ENCODE measurements around the gene SHROOM3. TPM values are rescaled to one million over a fixed set of nuclear protein-coding genes. Genes with fewer than 3 reads are reported as not detected.

SHROOM3 gene
- total RNA-seq, 4 donors from 2014 or later: 44.4 to 101 (median 88.5) TPM

GRCh38 chr4:76663824-76664223 lies 228.8 kb downstream of the SHROOM3 start:
- H3K4me3 ChIP-seq: no peak overlapping the region
- no peak for TF ChIP-seq CTCF (IDR thresholded peaks at IDR 0.05)
- TF ChIP-seq POLR2A (IDR thresholded peaks at IDR 0.05; ENCODE audit: low read depth): no peak
- TF ChIP-seq POLR2AphosphoS5 (IDR thresholded peaks at IDR 0.05): no peak
- TF ChIP-seq EP300 (IDR thresholded peaks at IDR 0.05): no peak
- H3K36me3 ChIP-seq: no peaks in the 10 kb centered on the region
- H3K27ac ChIP-seq (replicated peaks in 1 of 4): no peak overlapping the region
- intact Hi-C loops (cut with DNase I): no loop called here
- H3K9me3 ChIP-seq: no peaks in the 10 kb centered on the region
- WGBS: 100% methylated on average over 1 of the region's 1 CpG
- peaks cover 0 to 2% (median 0%) of the 10 kb centered on the region in 4 donors for H3K4me1 ChIP-seq
- H3K27me3 ChIP-seq: no peaks in the 10 kb centered on the region
- no peak for DNase-seq (ENCODE audit: extremely low spot score)

DNA sequence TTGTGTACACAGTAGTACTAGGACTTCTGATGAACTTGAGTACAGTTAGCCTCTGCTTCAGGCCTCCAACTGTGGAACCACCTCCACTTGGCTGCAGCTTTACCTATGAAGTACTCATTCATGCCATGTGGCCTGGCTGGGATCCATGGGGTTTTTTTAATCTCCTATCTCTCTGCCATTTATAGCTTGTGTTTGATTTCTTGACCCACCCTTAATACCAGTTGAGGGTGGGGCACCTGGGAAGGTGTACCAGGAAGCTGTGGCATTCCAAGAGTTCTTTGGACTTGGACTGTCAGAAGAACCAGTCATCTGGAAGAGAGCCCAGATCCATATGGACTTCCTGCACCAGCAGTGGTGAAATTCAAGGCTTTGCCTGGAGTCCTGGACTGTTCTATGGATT lies 230.1 kb downstream of the SHROOM3 start:
- Histone ChIP-seq H3K27ac (replicated peaks in 1 of 4) (no peak overlapping the region), H3K4me3 (no peak overlapping the region), H3K9me3 (no peaks in the 10 kb centered on the region), H3K4me1 (peaks cover 0 to 2% (median 0%) of the 10 kb centered on the region in 4 donors), H3K36me3 (no peaks in the 10 kb centered on the region), H3K27me3 (no peaks in the 10 kb centered on the region)
- TF ChIP-seq POLR2A (IDR thresholded peaks at IDR 0.05; ENCODE audit: low read depth): no peak
- no peak for TF ChIP-seq EP300 (IDR thresholded peaks at IDR 0.05)
- TF ChIP-seq POLR2AphosphoS5 (IDR thresholded peaks at IDR 0.05): no peak
- no peak for TF ChIP-seq CTCF (IDR thresholded peaks at IDR 0.05)
- intact Hi-C loops (cut with DNase I): no loop called here
- no peak for DNase-seq (ENCODE audit: extremely low spot score)

DNA sequence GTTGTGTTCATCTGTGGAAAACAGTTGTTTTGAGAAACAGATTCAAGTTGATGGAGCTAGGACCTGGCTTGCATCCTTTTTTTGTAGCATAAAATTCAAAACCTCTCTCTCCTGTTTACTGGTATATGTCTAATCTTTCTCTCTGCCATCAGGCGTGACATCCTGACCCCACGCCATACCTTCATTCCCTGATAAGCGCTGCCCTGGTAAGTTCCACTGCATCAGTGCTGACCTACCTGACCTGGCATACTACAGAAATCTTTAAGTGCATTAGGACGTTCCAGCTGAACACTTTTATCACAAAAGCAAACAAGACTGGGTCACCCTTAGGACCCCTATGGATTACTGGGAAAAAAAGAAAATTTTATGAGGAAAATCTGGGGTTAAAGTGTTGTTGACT lies 230.7 kb downstream of the SHROOM3 start:
- Histone ChIP-seq H3K4me1 (peaks cover 0 to 2% (median 0%) of the 10 kb centered on the region in 4 donors), H3K27ac (replicated peaks in 1 of 4) (no peak overlapping the region), H3K36me3 (no peaks in the 10 kb centered on the region), H3K4me3 (no peak overlapping the region), H3K9me3 (no peaks in the 10 kb centered on the region), H3K27me3 (no peaks in the 10 kb centered on the region)
- 91% methylated on average over 4 of the region's 4 CpGs for WGBS
- intact Hi-C loops (cut with DNase I): no loop called here
- TF ChIP-seq POLR2A (IDR thresholded peaks at IDR 0.05; ENCODE audit: low read depth) (no peak), POLR2AphosphoS5 (IDR thresholded peaks at IDR 0.05) (no peak), CTCF (IDR thresholded peaks at IDR 0.05) (no peak), EP300 (IDR thresholded peaks at IDR 0.05) (no peak)
- no peak for DNase-seq (ENCODE audit: extremely low spot score)

GRCh38 chr4:76666944-76667532 lies 232.0 kb downstream of the SHROOM3 start:
- no peak for DNase-seq (ENCODE audit: extremely low spot score)
- 90% methylated on average over 5 of the region's 5 CpGs for WGBS
- Histone ChIP-seq H3K4me1 (peaks cover 0 to 2% (median 0%) of the 10 kb centered on the region in 4 donors), H3K27ac (replicated peaks in 1 of 4) (no peak overlapping the region), H3K4me3 (no peak overlapping the region), H3K27me3 (no peaks in the 10 kb centered on the region), H3K9me3 (no peaks in the 10 kb centered on the region), H3K36me3 (no peaks in the 10 kb centered on the region)
- intact Hi-C loops (cut with DNase I): no loop called here
- TF ChIP-seq POLR2AphosphoS5 (IDR thresholded peaks at IDR 0.05) (no peak), EP300 (IDR thresholded peaks at IDR 0.05) (no peak), CTCF (IDR thresholded peaks at IDR 0.05) (no peak), POLR2A (IDR thresholded peaks at IDR 0.05; ENCODE audit: low read depth) (no peak)

GRCh38 chr4:76670631-76671030 lies 235.6 kb downstream of the SHROOM3 start:
- DNase-seq (ENCODE audit: extremely low spot score): no peak
- Histone ChIP-seq H3K27me3 (no peaks in the 10 kb centered on the region), H3K27ac (replicated peaks in 1 of 4) (no peak overlapping the region), H3K4me3 (no peak overlapping the region), H3K9me3 (no peaks in the 10 kb centered on the region), H3K4me1 (no peaks in the 10 kb centered on the region), H3K36me3 (no peaks in the 10 kb centered on the region)
- intact Hi-C loops (cut with DNase I): no loop called here
- WGBS: 96% methylated on average over 2 of the region's 2 CpGs
- no peak for TF ChIP-seq POLR2AphosphoS5 (IDR thresholded peaks at IDR 0.05)
- no peak for TF ChIP-seq CTCF (IDR thresholded peaks at IDR 0.05)
- no peak for TF ChIP-seq POLR2A (IDR thresholded peaks at IDR 0.05; ENCODE audit: low read depth)
- no peak for TF ChIP-seq EP300 (IDR thresholded peaks at IDR 0.05)

Measured in esophagus muscularis mucosa (tissue), 4 donors.